Keratinocyte (primary cell): Measurements from ENCODE around the gene LEFTY2.
"Not testable (repeated sequence)": the region's sequence is repeated elsewhere in the genome, so short reads cannot be mapped to it uniquely, and the experiment has no call there.

Source experiments
- CTCF ChIP-seq, 3 experiments: IDR thresholded peaks in 1 of 3; conservative IDR thresholded peaks in 1 of 3; optimal IDR thresholded peaks in 1 of 3; 2 replicates in 2 of 3; 3 replicates in 1 of 3; pipeline versions ENCODE3 to v1.5.1; 2011; ENCODE audit warnings: low read length in 3 of 3, mild to moderate bottlenecking in 3 of 3, moderate library complexity in 2 of 3, control low read depth in 1 of 3, inconsistent platforms in 1 of 3; ENCODE audit not compliant: insufficient read depth in 2 of 3; ENCODE audit errors: extremely low read depth in 1 of 3
- EZH2 ChIP-seq: IDR thresholded peaks from one replicate; pipeline ENCODE4 v1.6.1; 2012; ENCODE audit warnings: inconsistent platforms, mild to moderate bottlenecking, low read length, moderate library complexity

- TF ChIP-seq CTCF (optimal IDR thresholded peaks at IDR 0.05 in 1 of 3, IDR thresholded peaks at IDR 0.05 in 1 of 3, conservative IDR thresholded peaks at IDR 0.05 in 1 of 3; ENCODE audit: extremely low read depth in 1 of 3, insufficient read depth in 2 of 3, low read length in 3 of 3); EZH2: not testable (repeated sequence)
These were observed 4.9 kb downstream of the LEFTY2 start for GRCh38 chr1:225936086-225936485.
